PC-9 (cell line): ENCODE data around the gene TEKTIP1. TPM values are rescaled to one million over a fixed set of nuclear protein-coding genes. Genes with fewer than 3 reads are reported as not detected.

ENCODE experiments used
- BruUV-seq: library from RNA; stranded (reverse); fragments of 400-500 nt; replicated peaks from 2 replicates; lab custom pipeline; 2021; lab: Mats Ljungman, UMichigan
- CTCF ChIA-PET: fragments of 300-600 bp; sonication (Branson Sonifier 250); formaldehyde crosslinking; loops from one replicate; lab custom pipeline; 2022; ENCODE audit warnings: antibody characterized with exemption; lab: Charles Lee
- POLR2A ChIA-PET: fragments of 300-600 bp; sonication (Branson Sonifier 250); formaldehyde crosslinking; loops from one replicate; lab custom pipeline; 2022; ENCODE audit warnings: antibody characterized with exemption; ENCODE audit not compliant: unreplicated experiment; lab: Charles Lee
- DNase-seq, 2 experiments: peaks; one replicate each; pipeline versions ENCODE4 v3.0.0 to v3.0.0-alpha.2; 2015 to 2022; ENCODE audit warnings: mixed read lengths in 1 of 2
- H2AFZ ChIP-seq: fragments of 200-600 bp; sonication (generic); 2 replicates; pipeline ENCODE4 v1.8.1; 2017; ENCODE audit warnings: antibody characterized with exemption
- H3F3A ChIP-seq: fragments of 200-600 bp; sonication (generic); 2 replicates; pipeline ENCODE4 v1.8.1; 2017; ENCODE audit warnings: antibody characterized with exemption, mild to moderate bottlenecking, low read depth; ENCODE audit not compliant: insufficient read depth
- H3K27ac ChIP-seq: fragments of 200-600 bp; sonication (generic); 2 replicates; pipeline ENCODE4 v1.6.1; 2016; ENCODE audit warnings: mixed run types
- H3K27me3 ChIP-seq: fragments of 200-600 bp; sonication (generic); 2 replicates; pipeline ENCODE4 v1.6.1; 2016; ENCODE audit warnings: low read depth, mixed run types; ENCODE audit not compliant: insufficient read depth
- H3K36me3 ChIP-seq: fragments of 200-600 bp; sonication (generic); 2 replicates; pipeline ENCODE4 v1.6.1; 2016; ENCODE audit warnings: low read depth, mixed run types
- H3K4me1 ChIP-seq: fragments of 200-600 bp; sonication (generic); replicated peaks from 2 replicates; pipeline ENCODE4 v1.6.1; 2016; ENCODE audit warnings: mixed run types; ENCODE audit not compliant: insufficient read depth
- H3K4me2 ChIP-seq: fragments of 200-600 bp; sonication (generic); 2 replicates; pipeline ENCODE4 v1.6.1; 2017; ENCODE audit warnings: mixed run types
- H3K4me3 ChIP-seq: fragments of 200-600 bp; sonication (generic); 2 replicates; pipeline ENCODE4 v1.6.1; 2016; ENCODE audit warnings: mixed run types
- H3K79me2 ChIP-seq: fragments of 200-600 bp; sonication (generic); 2 replicates; pipeline ENCODE4 v1.6.1; 2017; ENCODE audit warnings: low read depth, mixed run types
- H3K9me2 ChIP-seq: fragments of 200-600 bp; sonication (generic); 2 replicates; pipeline ENCODE4 v1.8.1; 2017; ENCODE audit warnings: mild to moderate bottlenecking; ENCODE audit not compliant: insufficient read depth
- H3K9me3 ChIP-seq: fragments of 200-600 bp; sonication (generic); 2 replicates; pipeline ENCODE4 v1.8.1; 2016; ENCODE audit warnings: low read depth; ENCODE audit not compliant: insufficient read depth
- H4K20me1 ChIP-seq: fragments of 200-600 bp; sonication (generic); 2 replicates; pipeline ENCODE4 v1.8.1; 2017; ENCODE audit not compliant: insufficient read depth
- EZH2 ChIP-seq: fragments of 200-600 bp; sonication (generic); IDR thresholded peaks from 2 replicates; pipeline ENCODE4 v1.8.0; 2017; ENCODE audit warnings: antibody characterized with exemption, low read depth
- intact Hi-C: fragments of 100-400 bp; cut with micrococcal nuclease; formaldehyde crosslinking; loops from one replicate; pipeline ENCODE4 v1.10.0; 2022; ENCODE audit not compliant: unreplicated experiment
- total RNA-seq: library from RNA; stranded (reverse); gene quantifications from 2 replicates; pipeline ENCODE4 v1.2.3, GENCODE V29; 2021
- TF ChIP-seq, protein P1 (sequence below): fragments of 200-600 bp; sonication (generic); conservative IDR thresholded peaks from 2 replicates; pipeline ENCODE4 v1.6.1; 2017; ENCODE audit warnings: mixed run types, antibody characterized with exemption, mild to moderate bottlenecking, moderate library complexity

The TEKTIP1 gene
- total RNA-seq, 1 experiment from 2014 or later: 4.9 TPM

DNA sequence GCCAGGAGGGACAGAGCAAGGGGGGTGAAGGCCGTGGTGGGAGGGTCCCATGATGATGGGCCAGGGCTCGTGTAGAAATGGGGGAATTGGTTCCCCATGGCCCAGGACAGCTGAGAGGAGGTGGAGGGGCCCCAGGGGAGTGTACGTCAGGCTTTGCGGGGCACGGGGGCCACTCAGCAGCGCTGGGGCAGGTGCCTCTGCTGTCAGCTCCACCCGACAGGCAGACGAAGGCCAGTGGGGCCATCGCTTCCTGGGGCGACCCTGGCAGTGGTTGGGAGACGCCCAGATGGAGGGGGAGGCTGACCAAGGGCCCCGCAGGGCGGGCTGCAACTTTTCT is 1.9 kb upstream of the TEKTIP1 start:
- TF ChIP-seq, protein P1, sequence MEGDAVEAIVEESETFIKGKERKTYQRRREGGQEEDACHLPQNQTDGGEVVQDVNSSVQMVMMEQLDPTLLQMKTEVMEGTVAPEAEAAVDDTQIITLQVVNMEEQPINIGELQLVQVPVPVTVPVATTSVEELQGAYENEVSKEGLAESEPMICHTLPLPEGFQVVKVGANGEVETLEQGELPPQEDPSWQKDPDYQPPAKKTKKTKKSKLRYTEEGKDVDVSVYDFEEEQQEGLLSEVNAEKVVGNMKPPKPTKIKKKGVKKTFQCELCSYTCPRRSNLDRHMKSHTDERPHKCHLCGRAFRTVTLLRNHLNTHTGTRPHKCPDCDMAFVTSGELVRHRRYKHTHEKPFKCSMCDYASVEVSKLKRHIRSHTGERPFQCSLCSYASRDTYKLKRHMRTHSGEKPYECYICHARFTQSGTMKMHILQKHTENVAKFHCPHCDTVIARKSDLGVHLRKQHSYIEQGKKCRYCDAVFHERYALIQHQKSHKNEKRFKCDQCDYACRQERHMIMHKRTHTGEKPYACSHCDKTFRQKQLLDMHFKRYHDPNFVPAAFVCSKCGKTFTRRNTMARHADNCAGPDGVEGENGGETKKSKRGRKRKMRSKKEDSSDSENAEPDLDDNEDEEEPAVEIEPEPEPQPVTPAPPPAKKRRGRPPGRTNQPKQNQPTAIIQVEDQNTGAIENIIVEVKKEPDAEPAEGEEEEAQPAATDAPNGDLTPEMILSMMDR: no peak
- no peak for TF ChIP-seq EZH2
- no peaks in the 10 kb centered on the region for H3K9me3 ChIP-seq
- intact Hi-C loops: no loop called here
- ChIA-PET CTCF (no interaction called here), POLR2A (no interaction called here)
- no TSS peak for BruUV-seq
- no peak overlapping the region for H3K27ac ChIP-seq
- no peaks in the 10 kb centered on the region; the same call in 1 of the 2 replicates for H4K20me1 ChIP-seq
- H3K4me1 ChIP-seq: no peaks in the 10 kb centered on the region
- no peaks in the 10 kb centered on the region for H3K36me3 ChIP-seq
- no peak overlapping the region for H3K4me2 ChIP-seq
- H3K9me2 ChIP-seq: no peaks in the 10 kb centered on the region
- H3K4me3 ChIP-seq: no peak overlapping the region
- H3K79me2 ChIP-seq: no peaks in the 10 kb centered on the region
- no peaks in the 10 kb centered on the region for H3K27me3 ChIP-seq
- peaks cover 2% of the 10 kb centered on the region; the same call in 1 of the 2 replicates for H3F3A ChIP-seq
- no peak overlapping the region for H2AFZ ChIP-seq
- DNase-seq: no peak

DNA sequence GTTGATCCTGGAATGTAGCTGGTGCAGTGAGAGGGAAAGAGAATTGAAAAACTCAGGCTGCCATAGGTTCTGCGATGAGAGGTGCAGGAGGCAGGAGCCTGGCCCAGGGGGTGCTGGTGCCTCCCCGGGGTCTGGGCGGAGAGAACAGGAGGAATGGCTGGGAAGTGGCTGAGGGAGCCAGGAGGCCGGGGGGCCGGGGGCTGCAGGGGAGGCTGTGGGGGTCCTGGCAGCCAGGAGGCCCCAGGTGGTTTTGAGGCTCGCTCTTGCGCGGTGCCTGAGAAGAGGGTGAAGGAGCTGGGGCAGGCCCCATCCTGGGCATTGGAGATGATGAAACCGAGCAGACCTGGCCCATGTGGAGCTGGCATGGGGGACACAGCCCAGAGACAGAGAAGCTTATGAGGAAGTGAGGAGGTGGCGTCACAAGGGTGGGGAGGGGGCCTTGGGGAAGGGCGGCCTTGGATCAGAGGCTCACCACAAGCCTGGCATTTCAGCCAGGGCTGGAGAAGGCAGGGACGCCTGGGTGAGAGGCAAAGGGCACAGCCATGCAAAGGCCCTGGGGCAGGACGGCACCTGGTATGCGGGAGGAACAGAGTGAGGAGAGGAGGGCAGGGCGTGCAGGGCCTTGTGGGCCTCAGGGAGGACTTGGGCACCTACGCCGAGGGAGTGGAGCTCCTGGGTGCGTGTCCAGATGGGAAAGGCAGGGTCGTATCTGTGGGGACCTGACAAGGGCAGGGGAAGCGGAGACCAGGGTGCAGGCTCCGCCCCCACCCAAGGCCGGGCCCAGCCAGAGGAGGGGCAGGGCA is 1.3 kb upstream of the TEKTIP1 start:
- Histone ChIP-seq H4K20me1 (no peaks in the 10 kb centered on the region; the same call in 1 of the 2 replicates), H3K9me2 (no peaks in the 10 kb centered on the region), H3K27ac (no peak overlapping the region), H3K36me3 (no peaks in the 10 kb centered on the region), H3K4me2 (no peak overlapping the region), H3K4me3 (no peak overlapping the region), H3K79me2 (no peaks in the 10 kb centered on the region), H3F3A (peaks cover 4% of the 10 kb centered on the region; the same call in 1 of the 2 replicates), H3K9me3 (no peaks in the 10 kb centered on the region), H3K4me1 (no peaks in the 10 kb centered on the region), H3K27me3 (no peaks in the 10 kb centered on the region), H2AFZ (no peak overlapping the region)
- TF ChIP-seq, protein P1: no peak
- TF ChIP-seq EZH2: no peak
- no peak for DNase-seq
- BruUV-seq: no TSS peak
- ChIA-PET CTCF (no interaction called here), POLR2A (no interaction called here)
- intact Hi-C loops: no loop called here

DNA sequence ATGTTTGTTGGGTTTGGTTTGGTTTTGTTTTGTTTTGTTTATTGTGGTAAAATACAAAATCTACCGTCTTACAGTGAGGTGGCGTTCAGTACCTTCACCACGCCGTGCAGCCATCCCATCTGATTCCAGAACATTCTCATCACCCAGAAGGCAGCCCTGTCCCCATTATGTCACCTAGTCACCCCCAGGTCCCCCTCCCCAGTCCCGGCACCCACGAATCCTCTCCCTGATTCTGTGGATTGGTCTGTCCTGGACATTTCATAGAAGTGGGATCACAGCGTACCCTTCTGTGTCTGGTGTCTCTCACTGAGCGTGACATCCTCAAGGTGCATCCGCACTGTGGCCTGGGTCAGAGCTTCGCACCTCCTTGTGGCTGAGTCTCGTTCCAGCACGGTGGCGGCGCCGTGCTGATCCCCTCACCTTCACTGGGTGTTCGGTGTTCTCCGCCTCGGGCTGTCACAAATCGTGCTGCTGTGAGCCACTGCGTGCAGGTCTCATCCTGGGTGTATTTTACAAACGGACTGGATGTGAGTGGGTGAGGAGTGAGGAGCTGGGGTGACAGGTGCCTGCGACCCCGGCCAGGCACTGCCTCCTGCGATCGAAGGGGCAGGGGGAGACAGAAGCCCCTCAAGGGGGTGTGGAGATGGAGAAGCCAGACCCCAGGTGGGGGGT is 580 bp upstream of the TEKTIP1 start:
- CTCF ChIA-PET: no interaction called here

More for the DNA sequence above, 580 bp upstream of the TEKTIP1 start:
- Histone ChIP-seq H3K4me3 (no peak overlapping the region), H3K36me3 (no peaks in the 10 kb centered on the region), H3K9me3 (no peaks in the 10 kb centered on the region), H3K9me2 (no peaks in the 10 kb centered on the region), H3F3A (peaks cover 4% of the 10 kb centered on the region; the same call in 1 of the 2 replicates), H3K4me2 (no peak overlapping the region), H3K27ac (no peak overlapping the region), H4K20me1 (no peaks in the 10 kb centered on the region; the same call in 1 of the 2 replicates), H3K4me1 (no peaks in the 10 kb centered on the region), H3K27me3 (no peaks in the 10 kb centered on the region), H2AFZ (no peak overlapping the region), H3K79me2 (no peaks in the 10 kb centered on the region)
- BruUV-seq: no TSS peak
- no peak for DNase-seq
- POLR2A ChIA-PET: no interaction called here
- TF ChIP-seq, protein P1: no peak
- no peak for TF ChIP-seq EZH2
- intact Hi-C loops: no loop called here
